Kidney epithelial cell (primary cell): ENCODE results near the gene SLC25A33. TPM values are rescaled to one million over a fixed set of nuclear protein-coding genes. Genes with fewer than 3 reads are reported as not detected.

ENCODE experiments used
- DNase-seq: peaks from one replicate; pipeline ENCODE4 v3.0.0-alpha.2; 2010; ENCODE audit warnings: low read depth
- H3K27me3 ChIP-seq: 2 replicates; pipeline ENCODE4 v1.6.0; 2011; ENCODE audit warnings: low read length; ENCODE audit not compliant: control insufficient read depth, insufficient read depth
- H3K36me3 ChIP-seq: 2 replicates; pipeline ENCODE4 v1.5.1; 2011; ENCODE audit warnings: low read length; ENCODE audit not compliant: control insufficient read depth, insufficient read depth
- H3K4me3 ChIP-seq: 2 replicates; pipeline ENCODE4 v1.5.1; 2011; ENCODE audit warnings: low read depth, mild to moderate bottlenecking, control low read depth, low read length
- total RNA-seq: library from RNA; depleted of rRNA; stranded (reverse); fragments of >200 nt; gene quantifications from 2 replicates; pipeline ENCODE4 v1.2.3, GENCODE V29; 2015
- TF ChIP-seq, protein P1 (sequence below): IDR thresholded peaks from 2 replicates; pipeline ENCODE4 v1.5.1; 2011; ENCODE audit warnings: mild to moderate bottlenecking, moderate library complexity, low read length, control low read depth, inconsistent platforms; ENCODE audit not compliant: insufficient read depth, poor library complexity, severe bottlenecking

Gene SLC25A33
- total RNA-seq, 1 donor from 2014 or later = 12.0 TPM

- no peaks in the 10 kb centered on the region for H3K36me3 ChIP-seq
- TF ChIP-seq, protein P1, sequence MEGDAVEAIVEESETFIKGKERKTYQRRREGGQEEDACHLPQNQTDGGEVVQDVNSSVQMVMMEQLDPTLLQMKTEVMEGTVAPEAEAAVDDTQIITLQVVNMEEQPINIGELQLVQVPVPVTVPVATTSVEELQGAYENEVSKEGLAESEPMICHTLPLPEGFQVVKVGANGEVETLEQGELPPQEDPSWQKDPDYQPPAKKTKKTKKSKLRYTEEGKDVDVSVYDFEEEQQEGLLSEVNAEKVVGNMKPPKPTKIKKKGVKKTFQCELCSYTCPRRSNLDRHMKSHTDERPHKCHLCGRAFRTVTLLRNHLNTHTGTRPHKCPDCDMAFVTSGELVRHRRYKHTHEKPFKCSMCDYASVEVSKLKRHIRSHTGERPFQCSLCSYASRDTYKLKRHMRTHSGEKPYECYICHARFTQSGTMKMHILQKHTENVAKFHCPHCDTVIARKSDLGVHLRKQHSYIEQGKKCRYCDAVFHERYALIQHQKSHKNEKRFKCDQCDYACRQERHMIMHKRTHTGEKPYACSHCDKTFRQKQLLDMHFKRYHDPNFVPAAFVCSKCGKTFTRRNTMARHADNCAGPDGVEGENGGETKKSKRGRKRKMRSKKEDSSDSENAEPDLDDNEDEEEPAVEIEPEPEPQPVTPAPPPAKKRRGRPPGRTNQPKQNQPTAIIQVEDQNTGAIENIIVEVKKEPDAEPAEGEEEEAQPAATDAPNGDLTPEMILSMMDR = no peak
- H3K4me3 ChIP-seq = no peak overlapping the region
- no peak for DNase-seq
- H3K27me3 ChIP-seq = no peaks in the 10 kb centered on the region
Observed at GRCh38 chr1:9591669-9592509, 52.6 kb downstream of the SLC25A33 start.

- TF ChIP-seq, protein P1 = no peak
- Histone ChIP-seq H3K27me3 (no peaks in the 10 kb centered on the region), H3K36me3 (no peaks in the 10 kb centered on the region), H3K4me3 (no peak overlapping the region)
- no peak for DNase-seq
Observed at GRCh38 chr1:9592510-9593075, 53.3 kb downstream of the SLC25A33 start.

DNA sequence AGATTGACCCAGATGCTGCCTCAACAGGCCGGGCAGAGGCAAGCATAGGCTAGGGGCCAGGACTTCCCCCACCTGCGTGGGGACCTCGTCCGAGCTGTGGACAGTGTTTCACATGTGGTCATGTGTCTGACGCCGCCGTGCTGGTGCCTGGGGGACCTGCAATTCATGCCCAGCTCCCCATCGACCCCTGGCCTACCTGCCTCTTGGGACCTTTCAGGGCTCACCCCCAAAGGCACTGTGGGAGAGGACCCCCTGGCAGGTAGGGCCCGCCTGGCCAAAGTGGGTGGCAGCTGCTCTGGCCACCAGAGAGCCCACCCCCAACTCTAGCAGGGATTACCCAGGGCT is 53.9 kb downstream of the SLC25A33 start:
- Histone ChIP-seq H3K36me3 (no peaks in the 10 kb centered on the region), H3K4me3 (no peak overlapping the region), H3K27me3 (no peaks in the 10 kb centered on the region)
- TF ChIP-seq, protein P1 = no peak
- DNase-seq = no peak

DNA sequence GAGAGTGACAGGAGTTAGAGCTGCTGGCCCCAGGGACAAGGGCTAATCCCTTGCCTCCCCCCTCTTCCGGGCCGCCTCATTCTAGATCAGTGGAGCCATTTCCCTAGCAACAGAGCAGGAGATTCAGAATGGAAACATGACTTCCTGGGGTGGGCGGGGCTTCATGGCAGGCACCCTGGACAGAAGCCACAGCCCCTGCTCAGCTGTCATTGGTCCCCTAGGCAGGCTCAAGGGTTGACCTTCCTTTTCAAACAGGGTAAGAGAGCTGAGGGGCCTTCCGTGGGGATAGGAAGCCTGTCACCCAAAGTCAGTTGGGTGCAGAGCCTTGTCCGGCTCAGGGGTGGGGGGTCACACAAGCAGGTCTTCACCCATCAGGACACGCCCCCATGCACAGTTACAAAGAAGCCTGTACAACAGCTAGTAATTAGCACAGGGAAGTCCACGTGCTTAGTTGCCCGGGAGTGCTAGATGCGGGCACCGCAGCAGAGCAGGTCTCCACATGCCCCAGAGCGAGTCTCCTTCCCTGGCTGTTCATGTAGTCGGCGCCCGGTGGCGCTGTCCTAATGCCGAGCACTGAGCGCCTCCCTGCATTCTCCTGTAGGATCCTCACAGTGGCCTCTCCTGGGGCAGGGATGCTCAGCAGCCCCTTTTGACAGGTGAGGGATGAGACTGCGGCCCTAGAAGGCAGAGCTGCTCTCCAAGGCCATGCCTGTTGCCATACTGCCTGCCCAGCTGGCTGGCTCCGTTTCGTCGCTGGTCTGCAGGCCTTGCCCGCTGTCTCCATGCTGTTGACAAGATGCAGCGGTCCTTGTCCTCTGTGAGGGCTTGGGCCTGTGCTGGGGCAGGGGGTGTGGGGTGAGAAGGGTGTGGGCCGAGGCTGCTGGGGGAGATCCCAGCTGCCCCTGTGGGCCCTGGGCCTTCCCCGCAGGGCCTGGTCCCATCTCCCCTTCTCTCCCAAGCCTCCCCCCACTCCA is 54.5 kb downstream of the SLC25A33 start:
- Histone ChIP-seq H3K4me3 (no peak overlapping the region), H3K27me3 (no peaks in the 10 kb centered on the region), H3K36me3 (no peaks in the 10 kb centered on the region)
- peak; percentile 50 for DNase-seq
- TF ChIP-seq, protein P1 = no peak

GRCh38 chr1:9594471-9595155 is 55.3 kb downstream of the SLC25A33 start:
- no peak for DNase-seq
- no peaks in the 10 kb centered on the region for H3K27me3 ChIP-seq
- no peaks in the 10 kb centered on the region for H3K36me3 ChIP-seq
- TF ChIP-seq, protein P1 = no peak
- H3K4me3 ChIP-seq = no peak overlapping the region
